Measurements from ENCODE around the gene ANKS1B. TPM values are rescaled to one million over a fixed set of nuclear protein-coding genes. Genes with fewer than 3 reads are reported as not detected.

Gene ANKS1B
- total RNA-seq, 4 donors from 2014 or later: 0.88 to 10.7 (median 4.4) TPM

DNA sequence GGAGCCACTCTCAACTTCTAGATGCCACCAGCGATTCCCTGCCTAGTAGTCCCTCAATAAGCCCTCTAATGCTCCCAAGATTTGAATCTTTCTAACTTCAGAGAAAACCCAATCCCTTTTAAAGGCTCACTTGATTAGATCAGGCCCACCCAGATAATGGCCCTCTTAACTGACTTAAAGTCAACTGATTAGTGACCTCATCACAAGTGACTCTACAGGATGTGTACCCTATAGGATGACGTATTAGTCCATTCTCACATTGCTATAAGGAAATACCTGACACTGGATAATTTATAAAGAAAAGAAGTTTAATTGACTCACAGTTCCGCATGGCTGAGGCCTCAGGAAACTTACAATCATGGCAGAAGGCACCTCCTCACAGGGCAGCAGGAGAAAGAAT is 49.1 kb downstream of the ANKS1B start:
- no peak overlapping the region for H3K27ac ChIP-seq

DNA sequence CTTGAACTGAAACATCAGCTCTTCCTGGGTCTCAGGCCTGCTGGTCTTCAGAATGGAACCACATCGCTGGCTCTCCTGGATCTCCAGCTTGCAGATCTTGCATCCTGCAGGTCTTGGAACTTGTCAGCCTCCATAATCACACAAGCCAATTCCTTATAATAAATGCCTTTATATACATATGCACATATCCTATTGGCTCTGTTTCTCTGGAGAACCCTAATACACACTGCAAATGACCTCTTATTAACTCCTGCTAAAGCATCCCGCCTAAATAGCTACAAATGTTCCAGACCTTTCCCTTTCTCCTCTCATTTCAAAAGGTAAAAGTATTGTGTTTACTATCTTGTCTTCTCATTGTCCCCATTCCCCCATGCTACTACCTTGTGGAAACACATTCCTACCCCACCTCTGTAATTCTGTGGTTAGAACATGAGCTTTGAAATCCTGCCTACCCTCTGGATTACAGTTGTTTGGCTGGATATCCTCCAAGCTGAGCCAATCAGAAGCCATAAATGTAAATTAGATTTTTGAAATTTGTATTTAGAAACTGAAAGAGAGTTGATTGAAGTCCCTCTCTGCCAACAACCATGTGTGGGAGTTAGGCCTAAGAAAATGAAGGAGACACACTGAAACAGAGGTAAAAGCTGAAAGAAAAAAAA is 58.1 kb downstream of the ANKS1B start:
- Histone ChIP-seq H3K27me3 (no peaks in the 10 kb centered on the region), H3K9me3 (no peaks in the 10 kb centered on the region), H3K4me3 (no peak overlapping the region), H3K36me3 (no peaks in the 10 kb centered on the region), H3K27ac (no peak overlapping the region), H3K4me1 (no peaks in the 10 kb centered on the region)
- DNase-seq: no peak
- no peak for TF ChIP-seq POLR2A (IDR thresholded peaks at IDR 0.05)
- TF ChIP-seq, protein P1, sequence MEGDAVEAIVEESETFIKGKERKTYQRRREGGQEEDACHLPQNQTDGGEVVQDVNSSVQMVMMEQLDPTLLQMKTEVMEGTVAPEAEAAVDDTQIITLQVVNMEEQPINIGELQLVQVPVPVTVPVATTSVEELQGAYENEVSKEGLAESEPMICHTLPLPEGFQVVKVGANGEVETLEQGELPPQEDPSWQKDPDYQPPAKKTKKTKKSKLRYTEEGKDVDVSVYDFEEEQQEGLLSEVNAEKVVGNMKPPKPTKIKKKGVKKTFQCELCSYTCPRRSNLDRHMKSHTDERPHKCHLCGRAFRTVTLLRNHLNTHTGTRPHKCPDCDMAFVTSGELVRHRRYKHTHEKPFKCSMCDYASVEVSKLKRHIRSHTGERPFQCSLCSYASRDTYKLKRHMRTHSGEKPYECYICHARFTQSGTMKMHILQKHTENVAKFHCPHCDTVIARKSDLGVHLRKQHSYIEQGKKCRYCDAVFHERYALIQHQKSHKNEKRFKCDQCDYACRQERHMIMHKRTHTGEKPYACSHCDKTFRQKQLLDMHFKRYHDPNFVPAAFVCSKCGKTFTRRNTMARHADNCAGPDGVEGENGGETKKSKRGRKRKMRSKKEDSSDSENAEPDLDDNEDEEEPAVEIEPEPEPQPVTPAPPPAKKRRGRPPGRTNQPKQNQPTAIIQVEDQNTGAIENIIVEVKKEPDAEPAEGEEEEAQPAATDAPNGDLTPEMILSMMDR (IDR thresholded peaks at IDR 0.05): no peak

More for the DNA sequence above, 49.1 kb downstream of the ANKS1B start:
- H3K36me3 ChIP-seq: no peaks in the 10 kb centered on the region
- H3K27me3 ChIP-seq: no peaks in the 10 kb centered on the region
- no peaks in the 10 kb centered on the region for H3K4me1 ChIP-seq
- H3K4me3 ChIP-seq: no peak overlapping the region
- H3K9me3 ChIP-seq: no peaks in the 10 kb centered on the region
- no peak for DNase-seq
- TF ChIP-seq POLR2A (IDR thresholded peaks at IDR 0.05): no peak
- TF ChIP-seq, protein P1 (IDR thresholded peaks at IDR 0.05): no peak

DNA sequence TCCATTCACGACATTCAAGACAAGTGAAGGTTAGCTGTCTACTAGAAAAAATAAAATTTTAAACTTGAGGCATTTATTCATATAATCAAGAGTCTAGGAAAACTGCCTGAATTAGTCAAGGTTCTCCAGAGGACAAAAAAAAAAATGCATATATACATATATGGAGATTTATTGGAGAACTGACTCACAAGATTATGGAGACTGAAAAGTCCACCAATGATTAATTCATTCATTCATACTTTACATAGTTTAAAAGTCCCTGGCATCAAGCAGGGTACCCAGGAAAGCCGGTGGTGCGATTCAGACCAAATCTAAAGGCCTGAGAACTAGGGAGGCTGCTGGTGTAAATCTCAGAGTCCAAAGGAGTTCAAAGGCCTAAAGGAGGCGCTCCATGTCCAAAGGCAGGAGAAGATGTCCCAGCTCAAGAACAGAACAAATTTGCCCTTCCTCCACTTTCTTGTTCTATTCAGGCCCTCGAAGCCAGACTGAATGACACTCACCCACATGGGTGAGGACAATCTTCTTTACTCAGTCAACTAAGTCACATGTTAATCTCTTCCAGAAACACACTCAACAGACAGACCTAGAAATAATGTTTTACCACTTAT is 64.3 kb downstream of the ANKS1B start:
- H3K36me3 ChIP-seq: no peaks in the 10 kb centered on the region
- no peaks in the 10 kb centered on the region for H3K27me3 ChIP-seq
- no peak for DNase-seq
- H3K4me3 ChIP-seq: no peak overlapping the region
- H3K4me1 ChIP-seq: no peaks in the 10 kb centered on the region
- H3K9me3 ChIP-seq: no peaks in the 10 kb centered on the region
- TF ChIP-seq POLR2A (IDR thresholded peaks at IDR 0.05): no peak
- TF ChIP-seq, protein P1 (IDR thresholded peaks at IDR 0.05): no peak
- H3K27ac ChIP-seq: no peak overlapping the region

DNA sequence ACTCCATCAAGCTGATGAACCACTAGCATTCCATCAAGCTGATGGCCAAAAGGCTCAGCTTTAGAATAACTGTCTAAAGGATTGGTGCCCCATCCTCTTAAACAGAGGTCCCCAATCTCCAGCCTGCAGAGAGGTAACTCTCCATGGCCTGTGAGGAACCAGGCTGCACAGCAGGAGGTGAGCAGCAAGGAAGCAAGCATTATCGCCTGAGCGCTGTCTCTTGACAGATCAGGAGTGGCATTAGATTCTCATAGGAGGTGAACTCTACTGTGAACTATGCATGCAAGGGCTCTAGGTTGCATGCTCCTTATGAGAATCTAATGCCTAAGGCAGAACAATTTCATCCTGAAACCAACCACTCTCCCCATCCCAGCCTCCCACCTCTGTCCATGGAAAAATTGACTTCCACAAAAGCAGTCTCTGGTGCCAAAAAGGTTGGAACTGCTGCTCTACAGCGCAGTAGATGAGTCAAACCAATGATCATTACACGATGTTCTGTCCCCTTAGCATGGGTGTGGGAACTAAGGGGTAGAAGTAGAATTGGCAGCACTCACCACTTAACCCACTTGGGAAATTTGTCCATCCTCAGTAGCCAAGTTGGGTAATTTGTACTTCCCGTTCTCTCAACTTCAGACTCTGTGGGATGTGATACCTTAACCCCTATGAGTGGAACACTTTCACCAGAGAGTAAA is 66.9 kb downstream of the ANKS1B start:
- Histone ChIP-seq H3K9me3 (no peaks in the 10 kb centered on the region), H3K27me3 (no peaks in the 10 kb centered on the region), H3K4me1 (no peaks in the 10 kb centered on the region), H3K4me3 (no peak overlapping the region), H3K36me3 (no peaks in the 10 kb centered on the region), H3K27ac (no peak overlapping the region)
- no peak for TF ChIP-seq POLR2A (IDR thresholded peaks at IDR 0.05)
- TF ChIP-seq, protein P1 (IDR thresholded peaks at IDR 0.05): no peak
- DNase-seq: no peak

DNA sequence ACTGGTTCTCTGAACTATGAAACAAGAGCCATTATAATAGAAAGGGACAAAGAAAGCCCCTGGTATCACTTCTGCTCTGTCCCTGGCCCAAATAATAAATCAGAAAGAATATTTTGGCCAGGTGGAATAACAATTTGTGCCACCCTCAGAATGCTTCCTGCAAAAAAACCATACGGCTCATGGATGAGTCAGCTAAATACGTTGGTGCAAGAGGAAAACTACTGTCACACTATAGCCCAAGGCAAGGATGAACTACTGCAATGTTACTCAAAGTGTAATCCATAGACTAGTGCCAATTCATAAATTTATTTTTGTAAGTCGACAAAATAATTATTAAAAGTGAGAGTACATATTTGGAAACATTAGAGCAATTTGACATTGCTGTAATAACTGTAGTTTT is 68.2 kb downstream of the ANKS1B start:
- DNase-seq: no peak
- no peak for TF ChIP-seq POLR2A (IDR thresholded peaks at IDR 0.05)
- TF ChIP-seq, protein P1 (IDR thresholded peaks at IDR 0.05): no peak
- H3K36me3 ChIP-seq: no peaks in the 10 kb centered on the region
- no peak overlapping the region for H3K27ac ChIP-seq
- no peak overlapping the region for H3K4me3 ChIP-seq
- no peaks in the 10 kb centered on the region for H3K9me3 ChIP-seq
- H3K4me1 ChIP-seq: no peaks in the 10 kb centered on the region
- no peaks in the 10 kb centered on the region for H3K27me3 ChIP-seq

Measured in Peyer's patch (tissue), 4 donors.